SKM-1 treated with dmso at 0.1 percent for 144 hours (cell line): ENCODE data around the gene CHL1.

Experiments used
- DNase-seq: peaks from one replicate; lab custom pipeline; 2025; ENCODE audit not compliant: unreplicated experiment; lab: John Stamatoyannopoulos, UW

CHL1 gene

DNA sequence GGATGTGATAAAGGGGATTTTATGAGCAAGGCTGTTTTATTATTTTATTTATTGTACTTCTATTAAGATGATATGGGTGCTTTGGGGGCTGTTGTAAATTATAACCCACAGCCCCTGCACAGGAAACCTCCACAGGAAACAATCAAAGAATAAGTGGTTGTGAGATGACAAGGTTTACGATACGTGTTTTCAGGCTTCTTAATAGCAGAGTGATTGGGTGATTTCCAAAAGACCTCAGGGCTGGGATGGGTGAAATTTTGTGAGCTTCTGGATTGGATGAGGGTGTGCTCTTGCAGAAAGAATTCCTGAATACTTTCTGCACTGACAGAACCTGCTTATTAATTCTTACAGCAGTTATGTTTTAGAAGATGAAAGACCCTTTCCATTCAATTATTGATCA, 21.4 kb downstream of the CHL1 start:
- no peak for DNase-seq

DNA sequence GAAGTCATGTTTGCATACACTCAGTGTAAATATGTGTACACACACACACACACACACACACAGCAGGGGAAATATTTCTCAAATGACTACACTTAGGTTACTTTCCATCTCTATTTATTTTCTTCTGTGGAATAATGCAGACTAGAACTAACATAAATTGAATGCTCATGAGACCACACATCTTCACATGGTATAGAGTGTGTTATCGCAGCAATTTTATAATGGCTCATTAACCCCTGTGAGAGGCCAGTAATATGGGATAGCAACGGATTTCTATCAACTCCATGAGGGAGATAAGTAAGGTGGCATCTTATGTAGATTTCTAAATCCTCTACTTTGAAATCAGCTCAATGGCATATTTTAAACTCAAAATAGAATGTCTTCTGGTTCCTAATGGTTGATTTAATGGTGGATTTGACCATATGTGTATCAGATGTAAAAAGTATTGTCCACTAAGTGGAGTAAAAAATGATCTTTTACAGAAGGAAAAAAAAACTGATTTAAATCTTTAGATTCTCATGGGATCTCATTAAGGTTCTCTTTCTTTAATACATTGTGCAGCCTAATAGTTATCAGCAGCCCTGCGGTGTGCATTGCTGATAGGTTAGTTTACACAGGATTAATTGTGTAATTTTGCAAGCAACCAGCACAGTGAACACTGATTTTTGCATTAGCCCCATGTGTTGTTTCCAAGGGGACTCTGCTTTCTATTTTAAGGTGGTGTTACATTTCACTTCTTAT, 32.0 kb downstream of the CHL1 start:
- no peak for DNase-seq

DNA sequence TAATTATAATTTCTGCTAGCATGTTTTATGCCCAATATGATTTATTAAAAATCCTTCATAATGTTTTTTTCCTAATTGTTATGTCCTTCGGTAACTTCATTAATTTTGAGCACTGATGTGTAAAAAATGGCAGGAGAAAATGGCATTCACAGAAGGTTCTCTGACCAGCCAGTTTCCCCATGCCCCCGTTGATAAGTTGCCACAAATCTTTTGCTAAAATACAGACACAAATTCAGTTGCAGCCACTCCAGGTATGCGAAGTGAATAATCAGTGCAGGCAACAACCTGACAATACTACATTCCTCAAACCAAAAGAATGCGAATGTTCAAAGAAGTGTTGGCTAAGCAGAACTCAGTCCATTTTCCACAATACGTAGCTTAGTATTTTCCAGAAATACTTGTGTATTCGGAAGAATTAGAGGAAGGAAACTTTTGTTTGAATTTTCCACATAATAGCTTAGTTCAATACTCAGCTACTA, 32.7 kb downstream of the CHL1 start:
- DNase-seq = no peak

GRCh38 chr3:236881-237280, 40.3 kb downstream of the CHL1 start:
- no peak for DNase-seq

DNA sequence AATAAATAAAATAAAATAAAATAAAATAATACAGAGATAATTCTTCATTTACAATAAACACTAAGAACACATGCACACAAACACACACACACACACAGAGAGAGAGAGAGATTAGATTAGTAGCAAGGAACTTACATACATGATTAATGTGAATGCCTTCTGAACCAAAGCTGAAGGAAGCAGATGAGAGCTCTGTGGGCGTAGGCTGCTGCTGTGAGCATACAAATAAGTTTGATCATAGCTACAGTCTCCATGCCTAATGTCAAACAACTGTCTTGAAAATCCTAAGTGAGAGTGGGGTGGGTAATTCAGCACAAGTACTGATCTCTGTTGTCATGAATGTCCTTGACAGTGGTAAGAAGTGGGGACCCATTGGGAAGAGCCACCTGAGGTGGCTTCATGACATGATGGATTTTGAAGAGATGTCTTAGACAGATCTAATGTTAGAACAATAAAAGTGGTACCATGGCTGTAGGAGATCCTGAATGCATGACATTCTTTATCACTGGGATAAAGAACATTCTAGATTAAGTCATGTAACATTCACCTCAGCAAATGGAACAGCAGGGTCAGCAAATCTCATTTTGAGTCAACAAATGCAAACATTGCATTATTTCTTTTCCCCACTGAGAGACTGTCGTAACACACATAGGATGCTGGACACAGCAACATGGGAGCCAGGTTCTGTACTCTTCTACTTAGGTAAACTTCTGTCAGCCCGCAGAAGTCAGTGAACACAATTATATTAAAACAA, 46.2 kb downstream of the CHL1 start:
- DNase-seq = no peak

DNA sequence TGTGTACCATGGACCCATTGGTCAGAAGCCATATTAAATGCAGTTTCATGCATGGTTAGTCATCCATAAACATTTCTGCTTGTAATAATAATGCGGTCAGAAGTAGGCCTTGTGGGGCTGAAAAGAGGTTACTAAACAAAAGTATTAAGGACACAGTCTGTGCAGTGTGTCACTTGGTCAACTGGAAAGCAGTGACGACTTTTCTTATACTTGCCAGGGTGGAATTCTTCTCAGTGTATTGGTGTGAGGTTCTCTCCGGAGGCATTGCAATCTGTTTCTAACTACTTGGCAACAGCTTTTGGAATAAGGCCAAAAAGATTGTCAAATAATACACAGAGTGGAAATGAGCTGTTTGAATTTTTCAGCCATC, 46.8 kb downstream of the CHL1 start:
- no peak for DNase-seq

DNA sequence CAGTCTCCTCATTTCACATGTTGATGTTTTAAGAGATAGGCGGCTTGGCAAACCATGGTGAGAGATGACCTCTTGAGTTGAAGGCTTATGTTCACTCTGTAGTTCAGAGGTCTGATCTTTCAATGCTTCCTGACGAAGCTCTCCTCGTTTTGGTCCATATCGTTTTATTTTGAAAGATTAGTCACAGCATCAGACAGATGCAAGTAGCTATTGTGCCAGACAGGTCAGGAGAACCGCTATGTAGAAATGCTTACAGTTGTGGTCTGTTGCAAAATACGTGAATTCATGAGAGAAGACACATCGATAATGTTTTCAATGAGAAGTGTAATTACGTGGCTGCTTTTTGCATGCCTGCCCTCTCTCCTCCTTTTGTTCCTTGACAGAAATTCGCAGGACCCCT, 47.5 kb downstream of the CHL1 start:
- DNase-seq = no peak

- no peak for DNase-seq
These were observed 51.4 kb downstream of the CHL1 start for GRCh38 chr3:247916-248315.

DNA sequence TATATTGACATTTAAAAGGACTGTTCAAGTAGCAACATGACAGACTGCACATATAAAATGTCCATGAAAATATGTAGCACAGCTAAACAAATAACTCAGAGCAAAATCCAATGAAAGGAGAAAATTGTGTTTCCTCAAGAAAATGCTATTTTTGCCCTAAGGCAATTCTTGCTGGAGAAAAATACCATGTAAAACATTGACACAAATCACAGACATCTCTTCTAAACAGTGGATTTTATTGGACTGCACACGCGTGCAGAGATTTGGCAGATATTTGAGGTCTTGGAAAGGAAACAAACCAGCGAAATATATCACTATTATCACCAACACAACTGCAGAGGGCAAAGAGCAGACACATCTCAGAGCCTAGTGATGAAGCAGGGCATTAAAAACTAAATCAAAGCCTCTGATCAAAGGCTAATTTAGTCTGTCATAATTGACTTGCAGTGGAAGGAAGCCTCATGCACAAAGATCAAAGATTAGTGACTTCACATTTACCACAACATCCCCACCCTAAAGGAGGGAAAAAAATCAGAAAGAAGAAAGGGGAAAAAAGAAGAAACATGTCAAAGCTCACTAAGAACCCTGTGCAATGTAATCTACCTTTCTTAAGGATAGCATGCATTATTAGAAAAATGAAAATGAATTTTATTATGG, 52.4 kb downstream of the CHL1 start:
- DNase-seq = no peak

GRCh38 chr3:249587-250262, 53.2 kb downstream of the CHL1 start:
- no peak for DNase-seq

DNA sequence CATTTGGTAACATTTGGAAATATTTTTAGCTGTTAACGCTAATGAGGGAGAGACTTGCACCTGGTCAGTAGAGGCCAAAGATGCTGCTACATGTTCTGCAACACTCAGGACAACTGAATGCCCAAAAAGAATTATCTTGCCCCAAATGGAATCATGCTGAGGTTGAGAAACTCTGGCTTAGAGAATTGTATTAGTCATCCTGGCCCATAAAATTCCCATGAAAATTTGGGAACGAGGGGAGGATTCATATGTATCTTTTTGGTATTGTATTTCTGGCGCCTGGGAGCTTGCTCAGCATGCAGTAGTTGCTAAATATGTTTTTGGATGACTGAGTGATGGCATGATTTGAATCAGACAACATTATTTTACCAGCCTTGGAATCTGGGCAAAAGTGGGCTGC, 59.9 kb downstream of the CHL1 start:
- no peak for DNase-seq

- DNase-seq = no peak
These were observed 61.3 kb downstream of the CHL1 start for GRCh38 chr3:257826-258225.

GRCh38 chr3:260898-261297, 64.3 kb downstream of the CHL1 start:
- no peak for DNase-seq

DNA sequence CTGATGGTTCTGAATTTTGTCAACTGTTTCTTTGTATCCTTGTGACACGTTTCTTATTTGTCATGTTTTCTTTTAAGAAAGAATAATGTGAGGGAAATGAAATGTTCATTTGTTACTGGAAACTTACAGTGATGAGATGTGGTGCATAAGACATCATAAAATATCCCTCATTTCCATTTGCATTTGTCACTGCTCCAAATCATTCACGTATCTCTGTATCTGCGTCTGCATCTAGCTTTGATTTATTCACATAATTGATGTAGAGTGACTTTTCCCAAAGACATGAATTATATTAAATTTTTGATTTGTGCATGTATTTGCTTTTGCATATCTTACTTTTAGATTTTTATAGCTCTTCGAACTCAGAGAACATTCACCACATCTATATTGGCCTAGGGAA, 66.8 kb downstream of the CHL1 start:
- DNase-seq = no peak

GRCh38 chr3:264394-265156, 68.0 kb downstream of the CHL1 start:
- DNase-seq = no peak

GRCh38 chr3:267101-267500, 70.5 kb downstream of the CHL1 start:
- DNase-seq = no peak

DNA sequence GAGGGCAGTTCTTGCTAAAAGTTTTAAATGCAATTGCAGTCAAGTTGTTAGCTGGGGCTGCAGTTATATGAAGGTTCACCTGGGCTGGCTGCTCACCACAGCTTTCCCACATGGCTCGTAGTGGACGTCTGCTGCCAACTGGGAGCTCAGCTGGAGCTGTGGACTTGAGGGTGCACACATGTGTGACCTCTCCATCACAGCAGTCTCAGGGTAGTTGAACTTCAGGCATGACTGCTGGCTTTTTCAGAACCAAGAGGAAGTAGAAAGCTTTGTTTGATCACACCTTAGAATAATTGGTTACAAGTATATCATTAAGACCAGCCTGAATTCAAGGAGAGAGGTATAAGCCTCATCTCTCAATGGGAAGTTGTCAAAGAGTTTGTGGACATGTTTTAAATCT, 74.1 kb downstream of the CHL1 start:
- DNase-seq = no peak

GRCh38 chr3:274927-275326, 78.4 kb downstream of the CHL1 start:
- no peak for DNase-seq

GRCh38 chr3:277873-278272, 81.3 kb downstream of the CHL1 start:
- DNase-seq = no peak

GRCh38 chr3:278300-279064, 81.9 kb downstream of the CHL1 start:
- DNase-seq = no peak
